Measurements from ENCODE around the gene RBM4. TPM values are rescaled to one million over a fixed set of nuclear protein-coding genes. Genes with fewer than 3 reads are reported as not detected.

Gene RBM4
- total and polyA plus RNA-seq, 2 of the 13 experiments (the other 11 are each of a cell fraction or from before 2014, with no cell fraction given): 126 to 136 TPM

- no peak for TF ChIP-seq NCOA1 (CRISPR knock-in tag; IDR thresholded peaks at IDR 0.05)
- no peak for TF ChIP-seq ZBTB37 (CRISPR knock-in tag; IDR thresholded peaks at IDR 0.05)
- no peak for TF ChIP-seq ZNF83 (CRISPR knock-in tag; IDR thresholded peaks at IDR 0.05; ENCODE audit: borderline replicate concordance)
- no peak for TF ChIP-seq ATF7 (IDR thresholded peaks at IDR 0.05)
- TF ChIP-seq ATF7 (CRISPR knock-in tag; IDR thresholded peaks at IDR 0.05): no peak
- no peak for TF ChIP-seq DMAP1 (CRISPR knock-in tag; IDR thresholded peaks at IDR 0.05)
- no peak for TF ChIP-seq BCLAF1 (IDR thresholded peaks at IDR 0.05)
- TF ChIP-seq KDM6A (CRISPR knock-in tag; IDR thresholded peaks at IDR 0.05; ENCODE audit: low read depth): no peak
- no peak for TF ChIP-seq ZNF326 (CRISPR knock-in tag; IDR thresholded peaks at IDR 0.05; ENCODE audit: borderline replicate concordance)
- TF ChIP-seq ZNF841 (CRISPR knock-in tag; IDR thresholded peaks at IDR 0.05; ENCODE audit: borderline replicate concordance): no peak
- peak; percentile 28; the same call in 1 of the 2 replicates for TF ChIP-seq SAP130 (CRISPR knock-in tag; IDR thresholded peaks at IDR 0.05; ENCODE audit: low read depth)
- no peak for TF ChIP-seq SNAI1 (CRISPR knock-in tag; IDR thresholded peaks at IDR 0.05; ENCODE audit: borderline replicate concordance)
- TF ChIP-seq HNF4G (IDR thresholded peaks at IDR 0.05; ENCODE audit: borderline replicate concordance, low read depth, low read length): peak; percentile 45; the same call in 1 of the 2 replicates
- no peak for TF ChIP-seq HNF4G (CRISPR knock-in tag; IDR thresholded peaks at IDR 0.05; ENCODE audit: borderline replicate concordance, low read depth)
- peak; percentile 24 for TF ChIP-seq TEAD3 (CRISPR knock-in tag; optimal IDR thresholded peaks at IDR 0.05; ENCODE audit: borderline replicate concordance)
- TF ChIP-seq NAIF1 (CRISPR knock-in tag; IDR thresholded peaks at IDR 0.05; ENCODE audit: borderline replicate concordance): no peak
- no peak for TF ChIP-seq ZSCAN22 (CRISPR knock-in tag; IDR thresholded peaks at IDR 0.05)
- TF ChIP-seq ZNF615 (CRISPR knock-in tag; IDR thresholded peaks at IDR 0.05; ENCODE audit: borderline replicate concordance): no peak
- TF ChIP-seq ZNF572 (CRISPR knock-in tag; IDR thresholded peaks at IDR 0.05): no peak
- no peak for TF ChIP-seq ZNF512B (CRISPR knock-in tag; IDR thresholded peaks at IDR 0.05; ENCODE audit: borderline replicate concordance)
- no peak for TF ChIP-seq PHB2 (IDR thresholded peaks at IDR 0.05; ENCODE audit: partially characterized antibody)
- TF ChIP-seq CHD4 (IDR thresholded peaks at IDR 0.05; ENCODE audit: borderline replicate concordance, low read length): no peak
- TF ChIP-seq GLMP (CRISPR knock-in tag; IDR thresholded peaks at IDR 0.05; ENCODE audit: borderline replicate concordance): no peak
Measured at GRCh38 chr11:66591175-66591574, 47.3 kb upstream of the RBM4 start (continued).

All from HepG2 (cell line).